NB4 (cell line): ENCODE data around the gene RAB4B.
"Not testable (repeated sequence)": the region's sequence is repeated elsewhere in the genome, so short reads cannot be mapped to it uniquely, and the experiment has no call there.

ENCODE experiments used
- MAX ChIP-seq: IDR thresholded peaks from 2 replicates; pipeline ENCODE4 v1.6.1; 2011; ENCODE audit warnings: low read depth, low read length
- POLR2A ChIP-seq: IDR thresholded peaks from 2 replicates; pipeline ENCODE4 v1.6.1; 2011; ENCODE audit warnings: mild to moderate bottlenecking; ENCODE audit not compliant: insufficient read length; ENCODE audit errors: extremely low read depth

- TF ChIP-seq MAX, POLR2A: not testable (repeated sequence)
Observed at GRCh38 chr19:40732304-40732703, 45.7 kb upstream of the RAB4B start.
